ENCODE data around the gene CACNA1S.

Gene CACNA1S

GRCh38 chr1:201156346-201156745, 44.1 kb upstream of the CACNA1S start:
- Histone ChIP-seq H3K4me2 (ENCODE audit: low read length) (no peak overlapping the region), H3K36me3 (ENCODE audit: control insufficient read depth, low read length) (peaks cover 6% of the 10 kb centered on the region), H3K27ac (ENCODE audit: low read depth, low read length) (no peak overlapping the region), H3K79me2 (ENCODE audit: control insufficient read depth, low read length) (peaks cover 4% of the 10 kb centered on the region), H3K4me3 (ENCODE audit: low read length) (no peak overlapping the region), H3F3A (ENCODE audit: control insufficient read depth, insufficient read depth) (no peaks in the 10 kb centered on the region), H3K9me3 (ENCODE audit: control insufficient read depth, insufficient read depth, low read length) (no peaks in the 10 kb centered on the region), H3K4me1 (ENCODE audit: control insufficient read depth, low read length) (peaks cover 14% of the 10 kb centered on the region), H3K27me3 (ENCODE audit: control insufficient read depth, low read length) (peaks cover 17% of the 10 kb centered on the region), H4K20me1 (ENCODE audit: control insufficient read depth, insufficient read depth, low read depth, low read length) (no peaks in the 10 kb centered on the region), H3K9me2 (replicated peaks; ENCODE audit: control insufficient read depth, low read length) (no peaks in the 10 kb centered on the region)
- TF ChIP-seq CTCF (IDR thresholded peaks at IDR 0.05; ENCODE audit: low read depth, low read length, poor library complexity, severe bottlenecking) (no peak), EZH2phosphoT487 (IDR thresholded peaks at IDR 0.05; ENCODE audit: borderline replicate concordance, low read length) (no peak)

GRCh38 chr1:201155354-201155753, 43.1 kb upstream of the CACNA1S start:
- Histone ChIP-seq H3K9me3 (ENCODE audit: control insufficient read depth, insufficient read depth, low read length) (no peaks in the 10 kb centered on the region), H3F3A (ENCODE audit: control insufficient read depth, insufficient read depth) (no peaks in the 10 kb centered on the region), H4K20me1 (ENCODE audit: control insufficient read depth, insufficient read depth, low read depth, low read length) (no peaks in the 10 kb centered on the region), H3K4me2 (ENCODE audit: low read length) (no peak overlapping the region), H3K36me3 (ENCODE audit: control insufficient read depth, low read length) (peaks cover 7% of the 10 kb centered on the region), H3K27me3 (ENCODE audit: control insufficient read depth, low read length) (peaks cover 14% of the 10 kb centered on the region), H3K79me2 (ENCODE audit: control insufficient read depth, low read length) (peaks cover 4% of the 10 kb centered on the region), H3K27ac (ENCODE audit: low read depth, low read length) (no peak overlapping the region), H3K4me3 (ENCODE audit: low read length) (no peak overlapping the region), H3K4me1 (ENCODE audit: control insufficient read depth, low read length) (peaks cover 14% of the 10 kb centered on the region), H3K9me2 (replicated peaks; ENCODE audit: control insufficient read depth, low read length) (no peaks in the 10 kb centered on the region)
- TF ChIP-seq EZH2phosphoT487 (IDR thresholded peaks at IDR 0.05; ENCODE audit: borderline replicate concordance, low read length) (no peak), CTCF (IDR thresholded peaks at IDR 0.05; ENCODE audit: low read depth, low read length, poor library complexity, severe bottlenecking) (no peak)

GRCh38 chr1:201154389-201155165, 42.4 kb upstream of the CACNA1S start, which contains the start of gene TMEM9:
Gene TMEM9 (minus strand): TSS chr1:201154474. CDS start chr1:201153923, 551 bp downstream.
- Histone ChIP-seq H3K9me3 (ENCODE audit: control insufficient read depth, insufficient read depth, low read length) (no peaks in the 10 kb centered on the region), H3K4me2 (ENCODE audit: low read length) (peak within 1 kb of the TSS; percentile 87), H3K27ac (ENCODE audit: low read depth, low read length) (no peak within 1 kb of the TSS), H3F3A (ENCODE audit: control insufficient read depth, insufficient read depth) (no peaks in the 10 kb centered on the region), H4K20me1 (ENCODE audit: control insufficient read depth, insufficient read depth, low read depth, low read length) (no peaks in the 10 kb centered on the region), H3K27me3 (ENCODE audit: control insufficient read depth, low read length) (peaks cover 14% of the 10 kb centered on the region), H3K4me1 (ENCODE audit: control insufficient read depth, low read length) (peaks cover 14% of the 10 kb centered on the region), H3K4me3 (ENCODE audit: low read length) (peak within 1 kb of the TSS; percentile 89), H3K36me3 (ENCODE audit: control insufficient read depth, low read length) (peaks cover 14% of the 10 kb centered on the region), H3K79me2 (ENCODE audit: control insufficient read depth, low read length) (peaks cover 4% of the 10 kb centered on the region), H3K9me2 (replicated peaks; ENCODE audit: control insufficient read depth, low read length) (no peaks in the 10 kb centered on the region)
- TF ChIP-seq CTCF (IDR thresholded peaks at IDR 0.05; ENCODE audit: low read depth, low read length, poor library complexity, severe bottlenecking), result no peak
- no peak for TF ChIP-seq EZH2phosphoT487 (IDR thresholded peaks at IDR 0.05; ENCODE audit: borderline replicate concordance, low read length)
